ENCODE results near the gene TBC1D16.

The TBC1D16 gene

DNA sequence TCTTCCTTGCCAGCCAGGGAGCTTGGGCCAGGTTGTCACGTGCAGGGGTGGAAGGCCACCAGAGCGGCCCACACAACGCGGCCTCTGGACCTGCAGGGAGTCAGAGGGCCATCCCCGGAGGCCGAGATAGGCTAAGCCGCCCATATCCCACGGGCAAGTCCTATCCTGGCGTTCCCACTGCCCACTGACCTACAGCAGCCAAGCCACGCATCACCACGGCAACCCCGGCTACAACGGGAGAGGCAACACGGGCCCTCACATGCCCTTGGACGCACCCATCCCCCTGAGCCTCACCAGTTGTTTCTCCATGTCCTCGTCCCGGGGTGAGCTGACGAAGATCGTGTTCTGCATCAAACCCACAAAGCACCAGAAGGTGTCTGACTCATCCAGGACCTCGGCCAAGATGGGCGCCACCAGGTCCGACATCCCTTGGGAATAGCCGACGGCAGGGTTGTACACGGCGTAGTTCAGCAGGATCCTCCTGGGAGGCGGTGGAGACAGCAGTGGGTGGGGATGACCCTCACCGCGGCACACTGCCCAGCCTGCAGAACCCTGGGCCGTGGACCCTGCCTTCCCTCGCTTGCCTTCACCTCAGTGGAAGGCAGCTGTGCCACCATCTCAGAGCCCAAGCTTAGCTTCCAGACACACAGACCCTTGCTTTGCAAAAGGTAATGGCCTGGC lies 88.2 kb downstream of the TBC1D16 start:
- no peaks in the 10 kb centered on the region for H3K4me1 ChIP-seq (ENCODE audit: control insufficient read depth in 1 of 2, insufficient read depth in 1 of 2, low read depth in 1 of 2, low read length in 1 of 2)
- H3K9me3 ChIP-seq: no peaks in the 10 kb centered on the region
- no peak overlapping the region for H3K4me3 ChIP-seq (ENCODE audit: low read depth in 1 of 2, low read length in 1 of 2)
- no peaks in the 10 kb centered on the region for H3K36me3 ChIP-seq
- TF ChIP-seq, protein P1, sequence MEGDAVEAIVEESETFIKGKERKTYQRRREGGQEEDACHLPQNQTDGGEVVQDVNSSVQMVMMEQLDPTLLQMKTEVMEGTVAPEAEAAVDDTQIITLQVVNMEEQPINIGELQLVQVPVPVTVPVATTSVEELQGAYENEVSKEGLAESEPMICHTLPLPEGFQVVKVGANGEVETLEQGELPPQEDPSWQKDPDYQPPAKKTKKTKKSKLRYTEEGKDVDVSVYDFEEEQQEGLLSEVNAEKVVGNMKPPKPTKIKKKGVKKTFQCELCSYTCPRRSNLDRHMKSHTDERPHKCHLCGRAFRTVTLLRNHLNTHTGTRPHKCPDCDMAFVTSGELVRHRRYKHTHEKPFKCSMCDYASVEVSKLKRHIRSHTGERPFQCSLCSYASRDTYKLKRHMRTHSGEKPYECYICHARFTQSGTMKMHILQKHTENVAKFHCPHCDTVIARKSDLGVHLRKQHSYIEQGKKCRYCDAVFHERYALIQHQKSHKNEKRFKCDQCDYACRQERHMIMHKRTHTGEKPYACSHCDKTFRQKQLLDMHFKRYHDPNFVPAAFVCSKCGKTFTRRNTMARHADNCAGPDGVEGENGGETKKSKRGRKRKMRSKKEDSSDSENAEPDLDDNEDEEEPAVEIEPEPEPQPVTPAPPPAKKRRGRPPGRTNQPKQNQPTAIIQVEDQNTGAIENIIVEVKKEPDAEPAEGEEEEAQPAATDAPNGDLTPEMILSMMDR (IDR thresholded peaks at IDR 0.05): no peak
- peaks cover 30% of the 10 kb centered on the region for H3K27me3 ChIP-seq
- H3K27ac ChIP-seq: no peak overlapping the region

DNA sequence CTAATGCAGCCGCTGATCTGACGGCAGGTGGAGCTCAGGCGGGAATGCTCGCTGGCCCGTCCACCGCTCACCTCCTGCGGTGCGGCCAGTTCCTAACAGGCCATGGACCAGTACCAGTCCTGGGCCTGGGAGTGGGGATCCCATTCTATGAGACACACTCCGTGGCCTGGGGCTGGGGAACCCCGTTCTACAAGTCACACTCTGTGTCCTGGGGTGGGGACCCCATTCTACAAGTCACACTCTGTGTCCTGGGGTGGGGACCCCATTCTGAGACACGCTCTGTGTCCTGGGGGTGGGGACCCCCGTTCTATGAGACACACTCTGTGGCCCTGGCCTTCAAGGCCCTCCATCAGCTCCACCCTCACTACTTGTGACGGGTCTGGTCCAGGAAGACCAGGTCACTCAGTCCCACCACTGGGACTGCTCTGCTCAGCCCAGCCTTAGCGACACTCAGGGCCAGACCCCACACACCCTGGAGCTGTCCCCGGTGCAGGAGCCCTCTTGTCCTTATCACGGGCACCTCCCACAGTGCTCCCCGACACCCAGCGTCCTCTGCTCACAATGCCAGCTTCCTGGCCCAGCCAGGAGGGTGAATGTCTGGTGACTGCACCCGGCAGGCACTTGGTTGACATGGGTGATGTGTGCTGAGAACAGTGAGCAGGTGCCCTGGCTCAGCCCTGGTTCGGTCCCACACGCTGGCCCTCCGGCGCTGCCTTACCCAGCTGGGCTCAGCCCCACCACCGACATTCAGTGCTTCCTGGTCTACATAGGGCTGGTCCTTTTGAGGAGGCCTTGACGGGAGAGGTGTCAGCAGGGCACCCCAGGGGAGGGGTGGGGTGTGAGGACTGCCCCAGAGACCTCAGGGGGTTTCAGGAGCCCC lies 89.1 kb downstream of the TBC1D16 start:
- no peak overlapping the region for H3K27ac ChIP-seq
- no peaks in the 10 kb centered on the region for H3K4me1 ChIP-seq (ENCODE audit: control insufficient read depth in 1 of 2, insufficient read depth in 1 of 2, low read depth in 1 of 2, low read length in 1 of 2)
- no peaks in the 10 kb centered on the region for H3K36me3 ChIP-seq
- no peak overlapping the region for H3K4me3 ChIP-seq (ENCODE audit: low read depth in 1 of 2, low read length in 1 of 2)
- H3K9me3 ChIP-seq: no peaks in the 10 kb centered on the region
- TF ChIP-seq, protein P1 (IDR thresholded peaks at IDR 0.05): no peak
- H3K27me3 ChIP-seq: peaks cover 33% of the 10 kb centered on the region

GRCh38 chr17:79945591-79946255 lies 89.9 kb downstream of the TBC1D16 start:
- TF ChIP-seq, protein P1 (IDR thresholded peaks at IDR 0.05): no peak
- Histone ChIP-seq H3K27me3 (peaks cover 31% of the 10 kb centered on the region), H3K4me3 (ENCODE audit: low read depth in 1 of 2, low read length in 1 of 2) (no peak overlapping the region), H3K4me1 (ENCODE audit: control insufficient read depth in 1 of 2, insufficient read depth in 1 of 2, low read depth in 1 of 2, low read length in 1 of 2) (no peaks in the 10 kb centered on the region), H3K9me3 (no peaks in the 10 kb centered on the region), H3K27ac (no peak overlapping the region), H3K36me3 (no peaks in the 10 kb centered on the region)

- H3K27me3 ChIP-seq: peaks cover 31% of the 10 kb centered on the region
- H3K4me3 ChIP-seq (ENCODE audit: low read depth in 1 of 2, low read length in 1 of 2): no peak overlapping the region
- H3K4me1 ChIP-seq (ENCODE audit: control insufficient read depth in 1 of 2, insufficient read depth in 1 of 2, low read depth in 1 of 2, low read length in 1 of 2): no peaks in the 10 kb centered on the region
- H3K36me3 ChIP-seq: no peaks in the 10 kb centered on the region
- H3K27ac ChIP-seq: no peak overlapping the region
- TF ChIP-seq, protein P1 (IDR thresholded peaks at IDR 0.05): no peak
- no peaks in the 10 kb centered on the region for H3K9me3 ChIP-seq
Observed at GRCh38 chr17:79944821-79945391, 90.8 kb downstream of the TBC1D16 start.

DNA sequence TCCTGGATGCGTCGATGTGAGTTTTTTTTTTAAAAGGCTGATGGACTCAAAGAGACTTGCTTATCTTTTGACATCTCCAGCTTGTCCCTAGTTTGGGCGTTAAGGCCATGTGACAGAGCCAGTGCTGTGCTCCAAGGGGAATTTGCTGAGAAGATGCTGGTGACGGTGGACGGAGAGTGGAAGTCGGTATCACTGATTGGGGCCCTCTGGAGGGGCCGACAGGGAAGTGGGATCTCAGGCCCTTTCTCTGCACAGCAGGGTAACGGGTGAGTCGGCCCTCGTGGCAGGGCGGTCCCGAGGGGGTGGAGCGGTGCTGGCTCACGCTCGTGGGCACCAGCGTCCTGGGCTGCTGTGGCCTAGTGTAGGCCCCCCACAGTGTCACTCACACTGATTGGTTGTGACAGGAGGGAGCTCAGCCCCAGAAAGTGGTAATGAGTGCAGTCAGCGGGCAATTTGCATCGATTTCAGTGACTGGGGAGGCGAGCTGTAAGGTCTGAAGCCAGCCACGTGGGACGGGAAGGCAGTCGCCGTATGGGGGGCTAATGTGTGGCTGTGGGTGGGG lies 91.3 kb downstream of the TBC1D16 start:
- Histone ChIP-seq H3K27me3 (peaks cover 31% of the 10 kb centered on the region), H3K36me3 (no peaks in the 10 kb centered on the region), H3K4me1 (ENCODE audit: control insufficient read depth in 1 of 2, insufficient read depth in 1 of 2, low read depth in 1 of 2, low read length in 1 of 2) (no peaks in the 10 kb centered on the region), H3K27ac (no peak overlapping the region), H3K9me3 (no peaks in the 10 kb centered on the region), H3K4me3 (ENCODE audit: low read depth in 1 of 2, low read length in 1 of 2) (no peak overlapping the region)
- TF ChIP-seq, protein P1 (IDR thresholded peaks at IDR 0.05): no peak
